AG09319 (cell line): ENCODE measurements around the gene SH3GLB1.
"Not testable (repeated sequence)": the region's sequence is repeated elsewhere in the genome, so short reads cannot be mapped to it uniquely, and the experiment has no call there.

Experiments used
- DNase-seq: peaks from one replicate; pipeline ENCODE4 v3.0.0-alpha.2; 2010; ENCODE audit warnings: low read depth; ENCODE audit errors: extremely low read depth
- CTCF ChIP-seq: IDR thresholded peaks from 2 replicates; pipeline ENCODE4 v1.5.1; 2011; ENCODE audit warnings: low read depth, mild to moderate bottlenecking, inconsistent platforms, low read length, moderate library complexity

The SH3GLB1 gene

GRCh38 chr1:86704458-86704971, at the start of gene SH3GLB1:
TSS of gene SH3GLB1 (plus strand) at chr1:86704576. CDS start at chr1:86704900, 324 bp downstream.
- TF ChIP-seq CTCF, result peak; percentile 64
- DNase-seq, result peak; percentile 60

- not testable (repeated sequence) for DNase-seq
Measured at GRCh38 chr1:86658381-86658780, 46.0 kb upstream of the SH3GLB1 start.

- TF ChIP-seq CTCF, result no peak
- DNase-seq, result no peak
Measured at GRCh38 chr1:86666368-86666767, 38.0 kb upstream of the SH3GLB1 start.

GRCh38 chr1:86687595-86687994, 16.8 kb upstream of the SH3GLB1 start:
- no peak for DNase-seq
- no peak for TF ChIP-seq CTCF

GRCh38 chr1:86692641-86693040, 11.7 kb upstream of the SH3GLB1 start:
- no peak for DNase-seq
- no peak for TF ChIP-seq CTCF

- TF ChIP-seq CTCF, result no peak
- no peak for DNase-seq
Measured at GRCh38 chr1:86695400-86695799, 9.0 kb upstream of the SH3GLB1 start.

- TF ChIP-seq CTCF, result no peak
- no peak for DNase-seq
Measured at GRCh38 chr1:86696522-86696921, 7.9 kb upstream of the SH3GLB1 start.

GRCh38 chr1:86699186-86699585, 5.2 kb upstream of the SH3GLB1 start:
- DNase-seq, result no peak
- TF ChIP-seq CTCF, result no peak
